B cell (primary cell): ENCODE data around the gene RSL24D1.

ENCODE experiments used
- EZH2 ChIP-seq: IDR thresholded peaks from 2 replicates; pipeline ENCODE4 v1.6.1; 2012; ENCODE audit warnings: borderline replicate concordance, low read depth, mild to moderate bottlenecking, moderate library complexity, low read length; ENCODE audit not compliant: insufficient read depth, poor library complexity, severe bottlenecking
- TF ChIP-seq, protein P1 (sequence below): fragments of 200-600 bp; IDR thresholded peaks from one replicate; pipeline ENCODE4 v1.8.0; 2022; ENCODE audit warnings: antibody characterized with exemption, mild to moderate bottlenecking

DNA sequence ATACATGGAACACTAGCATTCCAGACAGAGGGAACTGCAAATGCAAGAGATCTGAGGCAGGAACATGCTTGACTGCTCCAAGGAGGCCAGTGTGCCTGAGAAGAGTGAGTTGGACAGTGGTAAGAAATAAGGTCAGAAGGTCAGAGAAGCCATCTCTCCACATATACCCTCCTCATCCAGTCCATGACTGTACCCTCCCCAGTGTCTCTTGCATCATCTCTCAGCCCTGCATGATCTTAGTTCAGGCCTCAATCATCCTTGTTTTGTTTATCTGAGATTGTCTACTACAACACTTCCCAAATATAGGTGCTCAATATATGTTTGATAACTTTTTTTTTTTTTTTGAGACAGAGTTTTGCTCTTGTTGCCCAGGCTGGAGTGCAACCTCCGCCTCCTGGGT is 5.5 kb upstream of the RSL24D1 start:
- TF ChIP-seq EZH2 = no peak
- TF ChIP-seq, protein P1, sequence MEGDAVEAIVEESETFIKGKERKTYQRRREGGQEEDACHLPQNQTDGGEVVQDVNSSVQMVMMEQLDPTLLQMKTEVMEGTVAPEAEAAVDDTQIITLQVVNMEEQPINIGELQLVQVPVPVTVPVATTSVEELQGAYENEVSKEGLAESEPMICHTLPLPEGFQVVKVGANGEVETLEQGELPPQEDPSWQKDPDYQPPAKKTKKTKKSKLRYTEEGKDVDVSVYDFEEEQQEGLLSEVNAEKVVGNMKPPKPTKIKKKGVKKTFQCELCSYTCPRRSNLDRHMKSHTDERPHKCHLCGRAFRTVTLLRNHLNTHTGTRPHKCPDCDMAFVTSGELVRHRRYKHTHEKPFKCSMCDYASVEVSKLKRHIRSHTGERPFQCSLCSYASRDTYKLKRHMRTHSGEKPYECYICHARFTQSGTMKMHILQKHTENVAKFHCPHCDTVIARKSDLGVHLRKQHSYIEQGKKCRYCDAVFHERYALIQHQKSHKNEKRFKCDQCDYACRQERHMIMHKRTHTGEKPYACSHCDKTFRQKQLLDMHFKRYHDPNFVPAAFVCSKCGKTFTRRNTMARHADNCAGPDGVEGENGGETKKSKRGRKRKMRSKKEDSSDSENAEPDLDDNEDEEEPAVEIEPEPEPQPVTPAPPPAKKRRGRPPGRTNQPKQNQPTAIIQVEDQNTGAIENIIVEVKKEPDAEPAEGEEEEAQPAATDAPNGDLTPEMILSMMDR = no peak
